ENCODE results near the gene MINAR2. TPM values are rescaled to one million over a fixed set of nuclear protein-coding genes. Genes with fewer than 3 reads are reported as not detected.

The MINAR2 gene, protein sequence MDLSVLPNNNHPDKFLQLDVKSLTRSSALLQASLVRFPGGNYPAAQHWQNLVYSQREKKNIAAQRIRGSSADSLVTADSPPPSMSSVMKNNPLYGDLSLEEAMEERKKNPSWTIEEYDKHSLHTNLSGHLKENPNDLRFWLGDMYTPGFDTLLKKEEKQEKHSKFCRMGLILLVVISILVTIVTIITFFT
- total RNA-seq, result not detected in 2 replicates

DNA sequence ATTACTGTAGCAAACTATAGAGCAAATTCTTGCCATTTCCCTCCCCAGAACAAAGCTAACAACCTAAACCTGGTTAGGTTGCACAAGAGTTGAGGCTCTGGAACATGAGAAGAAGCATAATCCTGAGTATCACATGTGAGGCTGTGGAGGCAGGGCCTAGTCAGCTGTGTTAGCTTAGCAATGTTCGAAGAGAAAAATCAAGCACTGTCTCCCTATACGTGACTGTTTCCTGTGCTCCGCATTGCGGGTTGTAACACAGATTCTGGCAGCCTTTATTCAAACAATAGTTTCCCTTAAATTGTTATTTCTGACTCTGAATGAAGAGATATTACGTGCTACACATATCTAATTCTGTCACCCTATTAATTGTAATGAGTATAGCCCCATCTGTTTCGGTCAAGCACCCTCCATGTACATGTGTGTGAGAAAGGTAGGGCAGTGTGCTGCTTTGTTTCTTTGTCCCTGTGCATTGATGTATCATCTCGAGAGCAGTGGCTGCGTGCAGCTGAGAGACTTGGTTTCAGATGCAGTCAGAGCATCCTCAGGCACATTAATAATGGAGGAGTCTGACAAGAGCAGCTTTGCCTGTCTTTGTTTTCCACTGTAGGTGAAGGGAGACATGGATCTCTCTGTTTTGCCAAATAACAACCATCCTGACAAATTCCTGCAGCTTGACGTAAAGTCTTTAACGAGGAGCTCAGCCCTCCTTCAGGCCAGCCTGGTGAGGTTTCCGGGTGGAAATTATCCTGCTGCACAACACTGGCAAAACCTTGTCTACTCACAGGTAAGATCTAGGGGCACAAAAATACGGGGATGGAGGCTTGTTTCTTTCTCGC is at the start of gene MINAR2:
Gene MINAR2, plus strand, starts transcription at position 523 of the 836 bp plus-strand sequence. Its CDS starts 97 bp downstream, at position 620.
- intact Hi-C loops (cut with micrococcal nuclease), result no loop called here

DNA sequence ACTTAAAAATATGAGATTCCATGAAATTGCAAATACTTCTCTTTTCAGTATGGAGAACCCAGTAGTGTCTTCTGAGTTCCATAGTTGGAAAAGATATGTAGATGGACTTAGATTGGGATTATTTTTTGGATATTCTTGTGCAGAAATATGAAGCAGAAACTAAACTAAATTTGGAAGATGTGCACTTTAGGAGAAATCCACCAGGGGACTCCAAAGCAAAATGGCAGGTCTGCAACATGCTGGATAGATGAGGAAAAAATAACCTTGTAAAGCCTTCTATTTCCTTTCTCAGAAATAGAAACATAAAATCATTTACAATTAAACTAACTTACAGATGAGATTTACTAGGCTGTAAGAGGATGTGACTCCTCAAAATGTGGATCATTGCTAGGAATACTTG is 49.2 kb upstream of the MINAR2 start:
- intact Hi-C loops (cut with micrococcal nuclease), result no loop called here

DNA sequence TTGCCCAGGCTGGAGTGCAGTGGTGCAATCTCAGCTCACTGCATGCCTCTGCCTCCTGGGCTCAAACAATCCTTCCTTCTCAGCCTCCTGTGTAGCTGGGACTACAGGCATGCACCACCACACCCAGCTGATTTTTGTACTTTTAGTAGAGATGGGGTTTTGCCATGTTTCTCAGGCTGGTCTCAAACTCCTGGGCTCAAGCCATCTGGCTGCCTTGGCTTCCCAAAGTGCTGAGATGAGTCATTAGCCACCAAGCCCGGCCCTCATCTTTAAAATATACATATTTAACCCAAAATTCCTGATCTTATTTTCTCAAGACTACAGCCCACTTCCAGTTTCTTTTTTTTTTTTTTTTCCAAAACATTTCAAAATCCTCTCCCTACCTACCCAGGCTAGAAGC is 31.7 kb upstream of the MINAR2 start:
- intact Hi-C loops (cut with micrococcal nuclease), result no loop called here

DNA sequence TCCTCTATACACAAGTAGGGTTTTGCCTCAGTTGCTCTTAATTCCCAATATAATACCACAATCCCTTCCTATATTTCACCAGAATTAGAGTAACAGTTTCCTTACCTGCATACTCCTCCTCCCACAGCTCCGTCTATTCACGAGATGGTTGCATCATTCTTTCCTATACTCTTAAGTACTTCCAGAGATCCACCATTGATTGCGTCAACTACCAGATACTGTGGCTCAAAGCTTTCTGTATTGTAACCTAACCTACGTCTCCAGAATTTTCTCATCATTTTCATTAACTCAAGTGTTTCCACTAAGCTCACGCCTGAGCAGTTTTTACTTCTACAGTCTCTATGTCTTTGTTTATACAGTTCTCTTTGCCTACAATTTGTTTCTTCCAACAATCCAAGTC is 31.2 kb upstream of the MINAR2 start:
- intact Hi-C loops (cut with micrococcal nuclease), result no loop called here

DNA sequence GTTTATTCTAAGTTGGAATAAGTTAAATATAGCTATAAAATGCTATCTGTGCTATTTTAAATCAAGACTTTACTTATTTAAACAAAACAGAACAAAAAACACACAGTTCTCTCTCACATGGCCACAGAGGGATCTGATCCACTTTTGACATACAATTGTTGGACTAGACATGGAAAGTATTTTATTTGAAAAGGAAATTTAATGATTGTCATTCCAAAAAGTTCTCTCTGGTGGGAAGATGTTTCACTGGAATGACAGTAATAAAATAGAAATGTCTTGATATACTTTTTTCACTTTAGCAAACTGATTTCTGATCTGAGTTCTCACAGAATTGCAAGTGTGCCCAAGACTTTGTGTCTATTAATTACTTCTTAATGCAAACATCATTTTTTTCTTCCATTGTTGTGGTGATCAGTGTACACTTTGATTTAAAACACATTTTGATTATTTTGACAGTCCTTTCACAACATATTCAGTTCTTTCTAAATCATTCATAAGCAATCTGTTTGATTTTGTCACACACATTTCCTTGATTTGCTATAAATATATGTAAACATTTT is 30.1 kb upstream of the MINAR2 start:
- intact Hi-C loops (cut with micrococcal nuclease), result no loop called here

DNA sequence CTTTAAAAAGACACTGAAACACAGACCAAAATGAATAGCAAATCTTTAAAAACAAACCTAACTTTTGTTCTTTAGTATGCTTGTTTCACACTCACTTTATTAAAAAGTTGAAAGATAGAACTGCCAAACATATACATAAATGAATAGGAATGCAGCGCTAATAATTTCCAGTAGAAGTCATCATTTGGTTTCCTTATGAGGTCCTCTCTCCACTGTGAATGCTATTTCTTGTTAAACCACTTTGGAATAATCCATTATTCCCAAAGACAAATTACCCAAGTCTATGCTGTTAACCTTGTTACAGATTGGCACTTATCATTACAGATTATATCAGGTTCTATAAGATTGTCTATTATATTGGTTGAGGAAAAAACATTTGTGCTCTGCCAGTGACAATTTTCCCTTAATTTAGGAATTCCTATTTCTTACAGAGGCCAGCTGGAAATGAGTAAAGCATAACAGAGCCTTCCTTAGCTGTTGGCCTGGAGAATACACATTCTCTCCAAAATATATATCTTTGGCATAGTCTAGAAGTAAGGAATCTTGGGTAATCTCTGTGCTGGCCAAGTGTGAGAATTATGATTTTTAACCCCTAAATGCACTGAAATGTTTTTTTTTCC is 29.3 kb upstream of the MINAR2 start:
- intact Hi-C loops (cut with micrococcal nuclease), result no loop called here

DNA sequence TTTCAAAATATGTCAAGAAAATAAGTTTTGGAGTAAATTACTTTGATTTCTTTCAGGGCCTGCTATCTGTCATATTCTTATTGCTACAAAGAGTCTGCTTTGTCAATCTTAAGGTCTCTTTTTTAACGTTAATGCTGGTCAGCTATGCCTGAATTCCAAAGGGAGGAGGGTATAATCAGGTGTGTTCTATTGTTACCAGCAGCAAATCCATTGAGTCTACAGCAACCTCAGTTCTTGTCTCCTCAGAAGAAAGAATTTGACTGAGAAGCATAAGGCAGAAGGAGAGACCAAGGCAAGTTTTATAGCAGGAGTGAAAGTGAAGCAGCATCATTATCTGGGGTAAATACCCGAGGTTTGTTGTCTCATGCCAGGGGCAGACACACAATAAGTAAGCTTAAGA is 23.7 kb upstream of the MINAR2 start:
- intact Hi-C loops (cut with micrococcal nuclease), result no loop called here

DNA sequence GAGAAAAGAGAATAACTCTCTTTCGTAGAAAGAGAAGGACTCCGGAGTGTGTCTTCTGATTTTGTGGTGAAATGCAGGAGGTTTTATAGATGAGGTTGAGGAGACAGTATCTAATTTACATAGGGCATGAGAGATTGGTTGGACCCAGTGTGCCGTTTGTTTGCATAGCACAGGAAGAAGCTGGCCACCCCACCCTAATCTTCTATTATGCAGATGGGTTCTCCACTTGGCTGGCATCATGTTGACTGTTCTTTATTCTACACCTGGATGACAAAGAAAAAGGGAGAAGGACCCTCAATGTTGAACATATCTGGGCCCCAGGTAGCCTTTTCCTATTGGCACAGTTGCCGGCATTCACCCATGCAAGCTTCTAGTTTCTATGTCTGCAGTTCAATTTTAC is 23.2 kb upstream of the MINAR2 start:
- intact Hi-C loops (cut with micrococcal nuclease), result no loop called here

DNA sequence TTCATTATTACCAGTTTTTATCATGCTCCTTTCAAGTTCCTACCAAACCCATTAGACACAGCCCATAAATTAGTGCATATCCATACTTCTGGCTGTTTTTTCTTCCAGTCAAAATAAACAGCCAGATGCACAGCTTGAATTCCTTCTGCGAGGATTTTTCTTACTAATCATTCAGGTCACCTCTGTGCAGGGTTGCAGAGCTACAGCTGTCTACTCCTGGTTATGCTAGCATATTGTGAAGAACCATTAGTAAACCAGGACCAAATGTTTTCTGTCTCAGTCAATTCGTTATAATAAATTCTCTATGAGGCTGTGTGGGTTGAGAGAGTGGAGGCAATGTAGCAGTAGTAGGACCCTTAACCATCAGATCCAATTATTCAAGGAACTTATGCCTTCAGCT is 8.1 kb upstream of the MINAR2 start:
- intact Hi-C loops (cut with micrococcal nuclease), result no loop called here

DNA sequence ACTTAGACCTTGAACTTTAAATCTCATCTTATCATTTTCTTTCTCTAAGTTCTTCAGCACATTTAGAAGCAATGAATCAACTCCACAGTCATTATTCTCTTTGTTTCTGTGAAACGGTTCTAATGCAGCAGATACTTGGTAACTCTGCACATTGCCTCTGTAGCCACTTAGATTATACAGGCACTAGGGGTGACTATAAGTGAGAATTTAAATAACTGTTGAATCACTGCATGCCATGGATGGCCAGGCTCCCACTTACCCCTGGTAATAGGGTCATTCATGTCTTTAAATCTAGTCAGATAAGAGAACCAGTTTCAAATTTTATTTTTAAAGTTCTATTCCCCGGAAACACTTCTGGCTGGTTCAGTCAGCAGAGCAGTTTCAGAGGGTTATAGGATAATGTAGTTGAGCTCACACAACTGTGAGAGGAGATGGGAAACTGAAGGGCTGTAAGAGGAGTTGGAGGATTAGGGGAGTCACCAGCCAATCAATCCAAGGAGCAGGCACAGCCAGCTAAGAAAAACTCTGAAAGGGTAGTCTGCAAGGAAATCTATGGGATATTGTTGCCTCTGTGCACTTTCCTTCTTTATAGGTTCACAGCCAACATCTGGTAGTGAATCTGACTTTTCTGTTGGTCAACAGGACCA is 4.2 kb upstream of the MINAR2 start:
- intact Hi-C loops (cut with micrococcal nuclease), result no loop called here

DNA sequence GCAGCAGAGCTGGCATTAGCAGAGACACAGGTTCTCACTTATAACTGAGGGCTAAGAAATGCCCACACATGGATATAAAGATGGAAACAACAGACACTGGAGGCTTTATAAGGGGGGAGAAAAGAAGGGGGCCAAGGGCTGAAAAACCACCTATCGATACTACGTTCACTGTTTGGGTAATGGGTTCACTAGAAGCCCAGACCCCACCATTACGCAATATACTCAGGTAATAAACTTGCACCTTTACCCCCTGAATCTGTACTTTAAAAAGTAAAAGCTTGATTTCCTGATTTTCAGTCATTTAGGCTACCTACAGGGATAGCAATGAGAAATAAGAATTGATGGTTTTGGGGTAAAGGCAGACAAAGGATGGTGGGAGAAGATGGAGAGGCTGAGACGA is 1.9 kb upstream of the MINAR2 start:
- intact Hi-C loops (cut with micrococcal nuclease), result no loop called here

DNA sequence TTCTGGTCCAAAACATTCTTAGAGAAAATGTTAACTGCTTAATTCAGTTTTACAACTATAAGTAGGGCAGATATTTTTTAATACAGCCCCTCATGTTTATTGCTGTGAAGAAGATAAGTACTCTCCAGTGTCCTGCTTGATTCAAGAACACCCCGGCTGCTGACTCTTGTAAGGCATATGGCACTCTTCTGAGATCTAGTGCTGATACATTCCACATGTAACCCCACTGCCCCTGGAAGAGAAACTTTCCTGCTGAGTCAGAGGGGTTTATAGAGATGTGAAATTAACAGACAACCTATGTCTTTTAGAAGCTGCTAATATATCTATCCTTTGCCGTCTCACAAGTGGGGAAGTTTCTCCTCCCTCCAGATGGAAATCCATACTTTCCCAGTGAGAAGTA is 1.0 kb upstream of the MINAR2 start:
- intact Hi-C loops (cut with micrococcal nuclease), result no loop called here

DNA sequence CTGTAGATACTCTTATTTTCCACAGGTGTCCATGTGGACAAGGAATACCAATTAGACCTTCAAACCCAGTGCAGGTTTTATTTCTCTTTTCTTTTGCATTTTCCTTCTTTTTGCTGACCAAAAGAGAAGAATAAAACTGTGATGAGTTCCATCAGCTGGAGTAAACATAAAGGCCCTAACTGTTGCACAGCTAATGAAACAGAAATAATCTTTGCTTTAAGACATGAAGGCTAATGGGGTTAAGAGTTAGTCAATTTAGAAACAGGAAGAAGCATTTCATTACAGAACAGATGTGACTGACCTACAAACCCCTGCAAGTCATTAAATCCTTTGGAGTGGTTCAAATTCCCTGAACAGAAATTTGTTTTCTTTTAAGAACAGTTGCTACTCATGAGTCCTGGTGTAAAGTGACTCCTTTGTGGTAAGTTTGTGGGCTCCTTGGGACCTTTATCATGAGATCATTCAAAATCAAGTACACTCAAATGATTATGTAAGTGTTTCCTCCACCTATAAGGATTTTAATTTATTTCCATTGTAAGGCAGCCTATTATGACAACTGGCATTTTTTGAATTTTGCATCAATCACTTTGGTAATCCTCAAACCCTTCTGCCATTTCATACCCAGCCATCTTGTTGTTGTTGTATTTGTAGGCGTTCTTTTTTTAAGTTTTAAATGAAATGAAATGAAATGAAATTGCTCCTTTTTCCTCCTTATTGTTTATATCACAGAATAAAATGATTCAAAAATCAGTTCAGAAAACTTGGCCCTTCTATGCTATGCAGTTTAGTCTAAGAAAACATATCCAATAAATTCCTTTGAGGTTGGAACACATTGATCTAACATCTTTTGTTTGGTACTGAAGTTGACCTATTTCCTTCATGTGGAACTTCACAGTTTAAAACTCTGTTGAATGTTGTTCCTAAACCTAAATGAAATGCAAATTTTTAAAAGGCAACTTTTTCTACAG is 1.3 kb downstream of the MINAR2 start:
- intact Hi-C loops (cut with micrococcal nuclease), result no loop called here

DNA sequence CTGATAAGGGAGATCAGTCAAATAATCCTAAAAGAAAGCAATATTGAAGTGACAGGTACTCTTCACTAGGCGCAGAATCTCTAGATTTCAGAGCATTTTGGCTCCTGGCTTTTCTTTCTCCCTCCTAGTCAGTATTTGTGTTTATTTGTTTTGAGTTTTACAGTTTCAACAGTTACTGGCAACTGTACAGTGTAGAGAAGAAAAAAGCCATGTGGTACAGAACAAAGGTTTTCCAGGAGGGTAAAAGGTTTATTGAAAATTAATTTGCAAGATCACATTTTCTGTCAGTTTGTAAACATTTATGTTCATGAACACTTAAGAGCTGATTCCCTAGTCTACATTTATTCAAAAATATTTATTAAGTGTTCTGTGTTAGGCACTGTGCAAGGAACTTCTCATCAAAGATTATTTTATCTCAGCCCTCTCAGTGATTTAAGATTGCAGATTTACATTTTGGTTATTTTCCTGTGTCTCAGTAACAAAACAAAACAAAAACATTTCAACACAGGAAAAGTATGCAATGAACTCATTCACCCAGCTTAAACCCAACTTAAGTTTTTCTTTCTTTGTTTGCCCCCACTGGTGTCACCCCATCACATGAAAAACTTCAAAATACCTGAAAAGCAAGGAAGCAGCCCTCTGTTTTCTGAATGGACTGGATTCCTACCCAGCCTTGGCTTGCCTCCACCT is 12.9 kb downstream of the MINAR2 start:
- intact Hi-C loops (cut with micrococcal nuclease), result no loop called here

DNA sequence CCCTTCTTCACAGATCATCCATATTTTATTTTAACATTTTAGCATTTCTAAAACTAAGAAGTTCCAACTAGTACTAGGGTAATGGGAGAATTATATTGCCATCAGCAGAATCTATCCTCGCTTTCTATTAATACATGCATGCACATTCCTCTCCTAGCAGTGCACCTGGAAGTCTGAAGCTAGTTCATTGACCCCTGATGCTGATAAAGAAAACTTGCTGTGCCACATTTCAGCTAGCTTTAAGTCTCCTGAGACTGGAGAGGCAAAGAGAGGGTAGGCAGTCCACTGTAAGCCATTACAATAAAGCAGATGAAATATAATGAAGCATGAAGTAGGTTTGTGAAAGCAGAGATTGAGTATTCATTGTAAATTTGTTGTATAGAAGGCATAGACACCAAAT is 15.8 kb downstream of the MINAR2 start:
- intact Hi-C loops (cut with micrococcal nuclease), result no loop called here

DNA sequence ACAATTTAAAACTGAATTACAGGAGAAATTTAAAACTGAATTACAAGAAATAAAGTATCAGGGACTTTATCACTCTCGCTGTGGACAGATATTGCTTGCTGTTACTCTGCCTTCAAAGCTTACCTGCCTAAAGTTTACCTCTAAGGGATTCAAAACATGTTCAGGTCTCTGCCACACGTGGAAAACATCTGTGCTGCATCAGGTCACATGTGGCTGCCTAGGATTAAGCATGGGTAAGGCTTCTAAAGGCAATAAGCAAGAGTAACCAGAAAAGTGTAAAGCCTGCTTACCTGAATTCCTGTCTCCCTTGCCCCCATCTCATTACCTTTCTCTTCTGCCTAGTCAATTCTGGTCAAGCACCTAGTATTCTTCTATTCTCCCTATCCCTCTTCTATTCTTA is 18.9 kb downstream of the MINAR2 start:
- intact Hi-C loops (cut with micrococcal nuclease), result loop anchor here (1.0 kb wide), 1 partner anchor 86 kb away; no protein-coding TSS in a partner anchor

DNA sequence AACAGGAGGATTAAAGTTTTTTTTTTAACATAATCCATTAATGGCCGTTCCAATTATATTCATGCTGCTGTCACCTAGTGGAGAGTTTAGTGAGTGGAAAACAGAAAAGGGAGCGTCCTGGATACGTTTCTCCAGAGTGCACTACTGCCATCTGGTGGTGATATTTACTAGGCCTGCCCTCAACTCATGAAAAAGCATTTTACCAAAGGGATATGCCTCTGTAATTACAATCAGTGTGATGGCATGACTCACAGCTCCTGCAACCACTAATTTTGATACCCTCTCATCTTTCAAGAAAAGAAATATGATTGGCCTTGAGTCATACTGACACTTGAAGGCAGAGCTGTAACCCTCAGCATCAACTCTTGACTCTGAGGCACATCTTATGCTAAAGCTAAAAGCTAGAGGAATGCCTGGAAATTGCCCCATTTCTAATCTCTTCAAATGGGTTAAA is 20.1 kb downstream of the MINAR2 start:
- intact Hi-C loops (cut with micrococcal nuclease), result loop anchor here (1.0 to 2.0 kb wide), 4 partner anchors 84 to 1555 kb away; no protein-coding TSS in a partner anchor

DNA sequence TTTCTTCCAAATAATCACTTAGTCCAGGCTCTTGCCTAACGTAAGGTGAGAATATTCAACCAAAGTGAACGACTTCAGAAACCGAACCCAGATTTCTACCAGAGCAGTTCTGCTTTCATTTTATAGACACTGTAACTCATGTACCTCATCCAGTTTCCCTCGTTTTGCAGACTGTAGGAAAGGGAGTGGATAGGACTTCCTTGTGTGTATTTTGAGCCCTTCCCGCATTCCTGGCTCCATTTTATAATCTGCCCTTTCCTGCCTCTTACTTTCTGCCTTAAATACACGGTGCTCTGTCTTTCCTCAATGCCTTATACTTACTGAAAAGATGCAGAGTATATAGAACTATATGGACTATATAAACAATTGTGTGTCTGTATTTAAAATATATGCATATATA is 20.8 kb downstream of the MINAR2 start:
- intact Hi-C loops (cut with micrococcal nuclease), result loop anchor here (1.0 to 2.0 kb wide), 3 partner anchors 104 to 1556 kb away; no protein-coding TSS in a partner anchor

DNA sequence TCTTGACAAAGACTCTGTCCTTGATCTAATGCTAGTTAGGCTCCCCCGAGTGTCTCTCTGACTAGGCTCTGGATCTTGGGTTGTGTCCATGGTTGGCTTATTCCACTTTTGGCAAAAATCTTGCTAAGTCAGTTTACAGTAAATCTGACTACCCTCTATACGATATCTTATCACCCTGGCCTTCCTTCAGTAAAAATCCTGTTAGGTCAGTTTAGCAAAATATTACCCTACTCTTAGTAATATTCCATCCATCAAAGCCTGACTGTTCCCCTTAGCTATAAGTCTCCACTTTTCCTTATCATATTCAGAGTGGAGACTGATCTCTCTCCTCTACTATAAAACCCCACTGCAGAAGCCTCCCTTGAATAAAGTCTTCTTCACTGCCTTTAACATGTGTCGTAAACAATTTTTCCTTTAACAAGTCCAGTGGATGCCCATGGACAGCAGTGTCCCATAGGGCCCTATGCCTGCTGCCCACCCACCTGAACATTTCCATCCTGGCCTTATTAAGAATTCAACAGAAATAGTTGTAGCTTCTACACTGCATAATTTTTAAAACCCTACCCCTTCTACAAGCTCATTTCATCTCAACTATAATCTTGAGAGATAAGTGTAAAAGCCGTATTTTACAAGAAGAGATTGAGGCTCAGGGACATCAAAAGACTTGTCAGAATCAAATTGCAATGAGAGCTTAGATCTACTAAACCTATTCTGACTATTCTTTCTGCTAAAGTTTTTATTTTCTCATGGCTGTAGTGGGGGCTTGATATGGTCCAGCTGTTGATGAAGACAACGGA is 22.3 kb downstream of the MINAR2 start:
- intact Hi-C loops (cut with micrococcal nuclease), result loop anchor here (2.0 kb wide), 1 partner anchor 1341 kb away; no protein-coding TSS in a partner anchor

Data from T-helper 2 cell treated with Interferon-gamma antibody and Interleukin-4, amounts not matched to agents 100 ng/mL and 5 ng/mL, for 36 hours (primary cell).